Measurements from ENCODE around the gene PPP6R1. TPM values are rescaled to one million over a fixed set of nuclear protein-coding genes. Genes with fewer than 3 reads are reported as not detected.

PPP6R1 gene, protein sequence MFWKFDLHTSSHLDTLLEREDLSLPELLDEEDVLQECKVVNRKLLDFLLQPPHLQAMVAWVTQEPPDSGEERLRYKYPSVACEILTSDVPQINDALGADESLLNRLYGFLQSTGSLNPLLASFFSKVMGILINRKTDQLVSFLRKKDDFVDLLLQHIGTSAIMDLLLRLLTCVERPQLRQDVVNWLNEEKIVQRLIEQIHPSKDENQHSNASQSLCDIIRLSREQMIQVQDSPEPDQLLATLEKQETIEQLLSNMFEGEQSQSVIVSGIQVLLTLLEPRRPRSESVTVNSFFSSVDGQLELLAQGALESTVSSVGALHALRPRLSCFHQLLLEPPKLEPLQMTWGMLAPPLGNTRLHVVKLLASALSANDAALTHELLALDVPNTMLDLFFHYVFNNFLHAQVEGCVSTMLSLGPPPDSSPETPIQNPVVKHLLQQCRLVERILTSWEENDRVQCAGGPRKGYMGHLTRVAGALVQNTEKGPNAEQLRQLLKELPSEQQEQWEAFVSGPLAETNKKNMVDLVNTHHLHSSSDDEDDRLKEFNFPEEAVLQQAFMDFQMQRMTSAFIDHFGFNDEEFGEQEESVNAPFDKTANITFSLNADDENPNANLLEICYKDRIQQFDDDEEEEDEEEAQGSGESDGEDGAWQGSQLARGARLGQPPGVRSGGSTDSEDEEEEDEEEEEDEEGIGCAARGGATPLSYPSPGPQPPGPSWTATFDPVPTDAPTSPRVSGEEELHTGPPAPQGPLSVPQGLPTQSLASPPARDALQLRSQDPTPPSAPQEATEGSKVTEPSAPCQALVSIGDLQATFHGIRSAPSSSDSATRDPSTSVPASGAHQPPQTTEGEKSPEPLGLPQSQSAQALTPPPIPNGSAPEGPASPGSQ
- total RNA-seq, result 32.3 and 44.8 TPM in 2 replicates

DNA sequence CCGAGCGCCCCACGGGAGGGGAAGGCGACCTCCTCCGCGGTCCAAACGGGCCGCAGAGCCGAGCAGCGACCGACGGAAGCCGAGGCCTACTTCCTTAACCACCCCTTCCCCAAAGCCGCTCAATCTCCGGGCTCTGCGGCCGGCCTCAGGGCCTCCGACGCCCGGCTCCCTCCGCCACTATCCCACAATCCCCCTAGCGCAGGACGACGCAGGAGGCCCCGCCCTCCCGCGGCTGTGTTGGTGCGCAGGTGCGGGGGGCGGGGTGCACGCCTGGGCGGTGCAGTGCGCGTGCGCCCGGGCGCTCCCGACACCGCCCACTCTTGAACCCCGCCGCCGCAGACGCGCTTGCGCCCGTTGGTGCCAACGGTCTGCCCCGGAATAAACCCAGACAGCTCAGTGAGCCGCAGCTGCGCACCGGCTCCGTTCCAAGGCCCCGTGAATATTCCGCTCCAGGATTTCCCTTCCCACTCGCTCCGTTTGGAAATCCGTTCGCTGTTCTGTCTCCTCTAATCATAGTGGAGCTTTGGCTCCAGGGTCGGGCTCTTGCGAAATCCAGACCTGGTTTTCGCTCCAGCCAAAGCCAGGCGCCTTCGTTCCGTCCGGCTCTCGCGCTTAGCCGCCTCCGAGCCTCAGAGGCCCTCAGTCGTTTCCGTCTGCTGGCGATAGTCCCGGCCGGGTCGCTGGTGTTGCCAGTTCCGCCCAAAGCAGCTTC is at the start of gene PPP6R1:
TSS of gene PPP6R1 (minus strand) at position 190 of the 712 bp plus-strand sequence. CDS start 11,914 bp downstream, outside the sequence.

DNA sequence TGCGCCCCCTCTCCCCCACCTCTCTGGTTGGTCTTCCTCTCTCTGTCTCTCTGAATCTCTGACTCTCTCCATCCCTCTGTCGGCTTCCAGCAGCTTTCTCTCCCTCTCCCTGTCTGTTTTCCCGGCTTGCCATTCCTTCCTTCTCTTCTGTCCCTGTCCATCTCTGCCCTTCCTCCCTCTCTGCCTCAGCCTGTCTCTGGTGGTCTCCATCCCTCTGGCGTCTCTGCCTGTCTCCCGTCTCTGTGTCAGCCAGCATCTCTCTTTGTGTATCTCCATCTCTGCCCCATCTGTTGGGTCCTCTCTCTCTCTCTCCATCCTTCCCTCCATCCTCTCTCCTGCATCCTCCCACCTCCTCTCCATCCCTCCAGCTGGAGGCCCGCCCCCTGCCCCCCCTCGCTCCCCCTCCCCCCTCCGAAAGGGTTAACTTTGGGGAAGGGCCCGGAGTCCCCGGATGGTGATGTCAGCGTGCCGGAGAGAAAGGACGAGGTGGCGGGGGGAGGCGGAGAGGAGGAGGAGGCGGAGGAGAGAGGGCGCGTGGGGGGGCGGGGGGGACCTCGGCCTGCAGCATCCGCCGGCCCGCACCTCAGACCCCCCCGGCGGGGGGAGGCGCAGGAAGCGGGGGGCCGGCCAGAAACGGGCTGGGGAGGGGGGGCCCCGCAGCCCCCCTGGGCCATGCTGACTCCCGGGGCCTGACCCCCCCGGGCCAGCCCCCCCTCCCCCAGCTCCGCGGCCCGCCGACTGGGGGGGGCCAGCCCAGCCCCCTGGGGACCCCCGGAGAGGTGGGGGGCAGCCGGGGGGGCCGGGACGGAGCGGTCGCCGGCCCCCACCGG is 24.9 kb upstream of the PPP6R1 start, which contains the start of gene BRSK1:
TSS of gene BRSK1 (plus strand) at position 450 of the 830 bp plus-strand sequence. CDS start 446 bp downstream, outside the sequence.

DNA sequence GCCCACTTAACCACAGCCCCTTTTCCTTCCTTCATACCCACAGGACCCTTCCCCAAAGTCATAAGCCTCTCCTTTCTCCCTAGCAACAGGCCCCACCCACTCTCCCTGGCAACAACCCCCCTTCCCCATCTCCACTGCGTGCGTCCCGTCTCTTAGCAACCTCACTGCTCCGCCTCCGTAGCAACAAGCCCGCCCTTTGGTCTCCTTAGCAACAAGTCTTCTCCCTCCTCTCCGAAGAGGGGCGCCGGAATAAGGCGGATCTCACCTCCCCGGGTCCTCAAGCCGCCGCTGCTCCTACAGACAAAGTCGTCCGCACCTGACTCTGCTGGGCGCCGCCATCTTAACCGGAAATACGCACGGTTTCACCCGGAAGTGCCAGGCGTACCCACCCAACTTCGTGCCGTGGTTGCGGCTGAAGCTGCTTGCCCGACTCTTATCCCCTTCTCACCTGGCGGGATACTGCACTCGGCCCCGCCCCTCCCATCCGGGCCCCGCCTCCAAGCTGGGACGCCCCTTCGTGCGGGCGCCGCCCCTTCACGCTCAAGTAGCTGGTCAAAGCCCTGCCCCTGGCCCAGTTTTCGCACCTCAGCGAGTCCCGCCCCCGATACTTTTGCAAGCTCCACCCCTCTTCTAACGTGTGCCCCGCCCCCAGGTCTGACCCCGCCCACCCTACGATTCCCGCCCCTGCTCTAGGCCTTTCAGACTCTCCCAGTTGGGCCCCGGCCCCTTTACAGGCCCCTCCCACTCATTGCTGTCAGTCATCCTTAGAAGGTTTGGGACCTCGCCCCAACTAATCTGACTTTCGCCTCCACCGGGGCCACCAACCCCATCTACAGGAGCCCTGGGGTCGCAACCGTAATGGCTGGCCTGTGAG is 21.2 kb upstream of the PPP6R1 start, which contains the start of gene HSPBP1:
TSS of gene HSPBP1 (minus strand) at position 341 of the 874 bp plus-strand sequence. CDS start 502 bp downstream, outside the sequence.

GRCh38 chr19:55228403-55229031 is 30.3 kb downstream of the PPP6R1 start, which contains the start of gene TMEM86B:
TMEM86B (minus strand) TSS chr19:55228763; CDS start chr19:55228741, 22 bp downstream.

DNA sequence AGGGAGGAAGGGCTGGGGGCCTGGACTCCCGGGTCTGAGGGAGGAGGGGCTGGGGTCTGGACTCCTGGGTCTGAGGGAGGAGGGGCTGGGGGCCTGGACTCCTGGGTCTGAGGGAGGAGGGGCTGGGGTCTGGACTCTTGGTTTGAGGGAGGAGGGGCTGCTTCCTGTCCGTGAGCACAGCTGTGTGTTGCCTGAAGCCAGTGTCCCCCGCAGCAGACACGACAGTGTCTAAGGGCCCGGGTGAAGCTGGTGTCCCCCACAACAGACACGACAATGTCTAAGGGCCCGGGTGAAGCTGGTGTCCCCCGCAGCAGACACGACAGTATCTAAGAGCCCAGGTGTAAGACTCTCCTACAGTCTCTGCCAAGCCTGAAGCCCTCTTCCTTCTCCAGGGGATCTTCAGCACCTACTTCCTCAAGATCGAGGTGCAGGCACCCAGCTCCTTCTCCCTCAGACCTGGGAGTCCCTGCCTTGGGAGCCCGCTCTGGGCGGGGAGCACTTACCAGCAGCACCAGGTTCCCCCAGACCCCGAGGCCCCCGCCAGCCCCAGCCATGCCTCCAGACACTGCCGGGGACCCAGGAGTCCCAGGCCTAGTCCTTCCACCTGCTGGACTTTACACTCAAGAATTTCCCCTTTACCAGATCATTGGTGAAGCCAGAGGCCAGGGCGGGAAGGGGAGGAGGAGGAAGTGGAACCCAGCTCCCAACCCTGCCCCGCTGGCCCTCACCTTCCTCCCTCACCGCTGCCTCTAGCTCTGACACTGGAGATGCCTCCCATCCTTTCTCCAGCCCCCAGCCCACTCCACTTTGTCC is 49.7 kb downstream of the PPP6R1 start, which contains the start of gene PTPRH:
TSS of gene PTPRH (minus strand) at position 622 of the 813 bp plus-strand sequence. CDS start at position 554, 68 bp downstream.

Small RNAs within 50 kb of the gene (small RNA-seq; reads per million reads assigned to genes)
- gene MIR6802, result 0.11 reads per million
- not detected for gene MIR6803
- gene MIR6804, result 0.08 reads per million

Other genes with a start within 250 kb of the PPP6R1 start
- gene GP6, start 220.8 kb downstream of the PPP6R1 start, total RNA-seq, result not detected in 2 replicates
- 11.0 and 14.3 TPM in 2 replicates for gene RDH13, start 195.9 kb downstream of the PPP6R1 start, total RNA-seq
- gene EPS8L1, start 183.1 kb downstream of the PPP6R1 start, total RNA-seq, result 0.98 TPM in 1 of 2 replicates, not detected in the other
- gene PPP1R12C, start 141.4 kb downstream of the PPP6R1 start, total RNA-seq, result 39.3 and 55.1 TPM in 2 replicates
- gene TNNT1, start 109.8 kb downstream of the PPP6R1 start, total RNA-seq, result 0.73 and 2.9 TPM in 2 replicates
- gene TNNI3, start 101.3 kb downstream of the PPP6R1 start, total RNA-seq, result 0.37 TPM in 1 of 2 replicates, not detected in the other
- 0.59 and 1.5 TPM in 2 replicates for gene DNAAF3, start 92.4 kb downstream of the PPP6R1 start, total RNA-seq
- gene SYT5, start 78.7 kb downstream of the PPP6R1 start, total RNA-seq, result 0.39 and 1.1 TPM in 2 replicates
- gene PTPRH, start 49.5 kb downstream of the PPP6R1 start, total RNA-seq, result 5.3 and 11.4 TPM in 2 replicates
- gene TMEM86B, start 30.3 kb downstream of the PPP6R1 start, total RNA-seq, result 0.73 and 2.3 TPM in 2 replicates
- gene HSPBP1, start 21.1 kb upstream of the PPP6R1 start, total RNA-seq, result 36.6 and 38.9 TPM in 2 replicates
- 0.59 and 1.8 TPM in 2 replicates for gene BRSK1, start 25.0 kb upstream of the PPP6R1 start, total RNA-seq
- gene TMEM150B, start 66.3 kb upstream of the PPP6R1 start, total RNA-seq, result not detected in 2 replicates
- 6.6 and 7.6 TPM in 2 replicates for gene KMT5C, start 80.9 kb upstream of the PPP6R1 start, total RNA-seq
- gene COX6B2, start 95.7 kb upstream of the PPP6R1 start, total RNA-seq, result not detected in 2 replicates
- not detected in 2 replicates for gene GARIN5B, start 104.2 kb upstream of the PPP6R1 start, total RNA-seq
- gene IL11, start 111.4 kb upstream of the PPP6R1 start, total RNA-seq, result 0.37 and 1.6 TPM in 2 replicates
- not detected in 2 replicates for gene TMEM190, start 117.8 kb upstream of the PPP6R1 start, total RNA-seq
- gene TMEM238, start 125.3 kb upstream of the PPP6R1 start, total RNA-seq, result not detected in 2 replicates
- gene RPL28, start 126.9 kb upstream of the PPP6R1 start, total RNA-seq, result 171 and 427 TPM in 2 replicates
- 72.0 and 185 TPM in 2 replicates for gene UBE2S, start 148.8 kb upstream of the PPP6R1 start, total RNA-seq
- gene SHISA7, start 184.3 kb upstream of the PPP6R1 start, total RNA-seq, result not detected in 2 replicates
- gene ISOC2, start 202.6 kb upstream of the PPP6R1 start, total RNA-seq, result 83.0 and 83.9 TPM in 2 replicates
- gene C19orf85, start 205.7 kb upstream of the PPP6R1 start, total RNA-seq, result not detected in 2 replicates
- gene ZNF628, start 217.6 kb upstream of the PPP6R1 start, total RNA-seq, result 2.6 and 2.7 TPM in 2 replicates
- gene NAT14, start 226.2 kb upstream of the PPP6R1 start, total RNA-seq, result 9.9 and 10.0 TPM in 2 replicates
- 9.2 and 14.7 TPM in 2 replicates for gene SSC5D, start 229.4 kb upstream of the PPP6R1 start, total RNA-seq